GM21526 (cell line): ENCODE data around the gene PEX3.

Experiments
- ATAC-seq: cut with Tn5 transposase; IDR thresholded peaks from one replicate; pipeline ENCODE4 v1.9.1; 2021; ENCODE audit warnings: moderate library complexity; ENCODE audit not compliant: unreplicated experiment, low FRiP score

The PEX3 gene, protein sequence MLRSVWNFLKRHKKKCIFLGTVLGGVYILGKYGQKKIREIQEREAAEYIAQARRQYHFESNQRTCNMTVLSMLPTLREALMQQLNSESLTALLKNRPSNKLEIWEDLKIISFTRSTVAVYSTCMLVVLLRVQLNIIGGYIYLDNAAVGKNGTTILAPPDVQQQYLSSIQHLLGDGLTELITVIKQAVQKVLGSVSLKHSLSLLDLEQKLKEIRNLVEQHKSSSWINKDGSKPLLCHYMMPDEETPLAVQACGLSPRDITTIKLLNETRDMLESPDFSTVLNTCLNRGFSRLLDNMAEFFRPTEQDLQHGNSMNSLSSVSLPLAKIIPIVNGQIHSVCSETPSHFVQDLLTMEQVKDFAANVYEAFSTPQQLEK

DNA sequence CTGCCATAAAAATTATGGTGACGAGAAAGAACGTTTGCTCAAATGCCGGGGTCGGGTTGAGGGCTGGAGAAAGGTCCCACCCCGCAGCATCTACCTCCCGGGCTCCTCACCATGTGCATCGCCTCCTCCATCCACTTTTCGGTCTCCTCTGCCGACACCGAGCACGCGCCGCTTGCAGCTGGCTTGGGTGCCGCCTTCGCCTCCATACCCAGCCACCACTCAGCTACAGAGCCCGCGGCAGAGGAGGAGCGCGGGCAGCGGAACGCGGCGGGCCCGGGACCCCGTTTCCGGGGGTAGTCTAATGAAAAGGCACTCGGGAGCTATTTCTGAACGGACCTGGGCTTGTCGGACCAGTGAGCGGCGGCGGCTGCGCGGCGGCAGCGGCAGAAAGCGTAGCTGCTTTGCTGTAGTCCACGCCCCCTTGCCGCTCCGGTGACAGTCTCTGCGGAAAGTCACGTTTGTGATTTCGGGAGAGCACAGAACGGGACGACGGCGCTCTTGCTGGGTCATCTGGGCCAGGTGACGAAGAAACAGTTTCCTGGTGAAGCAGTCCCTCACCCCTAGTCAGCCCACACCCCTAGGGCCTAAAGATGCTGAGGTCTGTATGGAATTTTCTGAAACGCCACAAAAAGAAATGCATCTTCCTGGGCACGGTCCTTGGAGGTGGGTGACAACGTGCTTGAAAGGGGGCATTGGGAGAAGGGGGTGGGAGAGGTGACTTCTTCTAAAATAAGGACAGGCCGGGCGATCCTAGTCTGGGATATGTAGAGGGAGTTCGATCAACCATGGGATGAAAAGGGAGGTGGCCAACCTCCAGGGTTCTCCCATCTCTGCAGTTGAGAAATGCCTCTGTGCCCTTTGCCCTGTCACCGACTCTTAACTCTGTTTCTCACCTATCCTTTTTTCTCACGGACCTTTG is at the start of gene PEX3, which contains the start of gene ADAT2:
PEX3 (plus strand) TSS at position 353 of the 919 bp plus-strand sequence; CDS start at position 591, 238 bp downstream.
ADAT2 (minus strand) TSS at position 243 of the 919 bp plus-strand sequence; CDS start at position 206, 37 bp downstream.
- ATAC-seq = peak; percentile 98

DNA sequence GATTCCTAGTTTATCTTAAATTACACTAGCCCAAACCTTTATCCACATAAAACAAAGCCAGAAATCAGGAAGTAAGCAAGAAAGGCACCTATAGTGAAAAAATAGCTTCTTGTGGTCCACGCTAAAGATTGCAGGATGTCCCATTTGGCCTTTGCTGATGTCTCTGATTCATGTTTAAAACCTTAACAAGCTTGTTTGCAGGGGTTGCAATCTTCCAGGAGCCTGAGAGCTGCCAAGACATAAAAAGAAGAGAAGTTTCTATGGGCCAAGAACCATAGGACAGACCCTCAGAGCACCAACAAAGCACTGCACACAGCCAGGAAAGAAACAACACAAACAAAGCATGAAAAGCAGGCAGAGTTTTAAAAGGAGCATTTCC is 49.5 kb upstream of the PEX3 start:
- ATAC-seq = no peak

DNA sequence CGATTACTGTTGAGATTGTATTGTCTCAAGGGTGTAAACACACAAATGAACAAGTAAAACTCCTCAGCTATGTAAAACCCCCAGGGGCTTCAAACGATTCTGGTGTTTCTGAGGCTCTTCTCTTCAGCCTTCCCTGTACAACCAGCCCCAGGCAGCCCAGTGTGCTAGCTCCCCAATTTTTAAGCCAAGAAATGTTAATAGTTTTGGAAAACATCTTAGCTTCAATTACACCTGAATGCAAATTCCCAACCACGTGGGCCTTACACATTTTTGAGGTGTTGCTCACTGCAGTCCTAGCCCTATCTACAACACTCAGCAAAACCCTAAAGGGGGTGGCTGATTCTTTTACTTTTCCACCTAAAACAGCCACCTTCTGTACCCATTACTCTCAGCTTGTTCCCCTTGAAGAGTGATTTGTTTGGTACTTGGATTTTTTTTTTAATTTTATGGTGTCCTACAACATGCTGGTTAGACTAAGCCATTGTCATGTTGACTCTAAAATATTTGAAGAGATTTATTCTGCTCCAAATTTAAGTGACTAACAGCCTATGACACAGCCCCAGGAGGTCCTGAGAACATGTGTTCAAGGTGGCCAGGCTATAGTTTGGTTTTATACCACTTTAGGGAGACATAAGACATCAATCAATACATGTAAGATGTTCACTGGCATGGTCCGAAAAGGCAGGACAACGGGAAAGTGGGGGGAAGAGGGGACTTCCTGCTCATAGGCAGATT is 48.8 kb upstream of the PEX3 start:
- ATAC-seq = no peak

DNA sequence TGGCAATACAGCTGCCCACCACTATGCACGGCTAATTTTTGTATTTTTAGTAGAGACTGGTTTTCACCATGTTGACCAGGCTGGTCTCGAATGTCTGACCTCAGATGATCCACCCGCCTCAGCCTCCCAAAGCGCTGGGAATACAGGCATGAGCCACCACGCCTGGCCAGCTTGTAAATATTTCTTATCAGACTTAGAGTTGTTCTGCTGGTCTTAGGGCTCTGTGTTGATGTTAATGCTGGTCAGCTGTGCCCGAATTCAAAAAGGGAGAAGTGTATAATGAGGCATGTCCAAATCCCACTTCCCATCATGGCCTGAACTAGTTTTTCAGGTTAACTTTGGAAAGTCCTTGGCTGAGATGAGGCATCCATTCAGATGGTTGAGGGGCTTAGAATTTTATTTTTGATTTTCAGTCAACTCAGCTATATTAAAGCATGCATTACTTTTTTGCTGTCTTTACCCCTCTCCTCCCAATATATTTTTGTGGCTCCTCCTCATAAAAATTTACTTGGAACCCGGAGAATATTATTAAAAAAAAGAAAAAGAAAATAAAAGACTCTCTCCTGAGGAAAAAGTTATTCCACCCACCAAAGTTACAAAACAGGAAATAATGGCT is 47.8 kb upstream of the PEX3 start:
- ATAC-seq = no peak

DNA sequence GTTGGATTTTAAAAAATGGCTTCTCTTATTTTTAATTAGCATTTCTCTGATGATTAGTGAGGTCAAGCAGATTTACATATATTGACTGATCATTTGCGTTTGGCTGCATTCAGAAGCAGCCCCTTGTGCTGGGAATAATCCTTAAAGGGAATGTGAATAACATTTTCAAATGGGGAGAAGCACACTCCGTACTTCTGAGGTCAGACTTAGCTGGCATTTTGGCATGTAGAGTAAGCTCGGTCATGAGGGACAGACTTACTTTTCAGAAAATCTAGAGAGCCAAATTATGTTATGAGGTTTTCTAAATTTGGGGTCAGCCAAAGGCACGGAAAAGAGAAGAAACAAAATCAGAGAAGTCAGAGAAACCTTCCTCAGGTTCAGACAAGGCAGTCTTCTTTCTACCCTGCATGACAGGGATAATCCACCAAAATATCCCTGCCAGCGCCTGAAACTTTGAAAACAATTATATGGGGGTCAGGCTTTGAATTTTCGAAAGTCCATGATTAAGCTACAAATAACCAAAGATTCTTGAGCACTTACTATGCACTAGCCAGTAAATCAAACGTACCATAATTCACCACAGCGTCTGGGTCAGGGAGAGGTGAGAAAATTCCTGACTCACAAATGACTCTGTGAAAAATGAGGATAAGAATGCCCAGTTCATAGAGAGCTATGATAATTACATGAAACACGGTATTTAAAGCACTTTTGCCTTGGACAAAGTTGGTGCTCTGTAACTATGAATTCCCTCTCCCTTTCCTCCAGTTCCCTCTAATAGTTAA is 45.0 kb upstream of the PEX3 start:
- ATAC-seq = no peak

DNA sequence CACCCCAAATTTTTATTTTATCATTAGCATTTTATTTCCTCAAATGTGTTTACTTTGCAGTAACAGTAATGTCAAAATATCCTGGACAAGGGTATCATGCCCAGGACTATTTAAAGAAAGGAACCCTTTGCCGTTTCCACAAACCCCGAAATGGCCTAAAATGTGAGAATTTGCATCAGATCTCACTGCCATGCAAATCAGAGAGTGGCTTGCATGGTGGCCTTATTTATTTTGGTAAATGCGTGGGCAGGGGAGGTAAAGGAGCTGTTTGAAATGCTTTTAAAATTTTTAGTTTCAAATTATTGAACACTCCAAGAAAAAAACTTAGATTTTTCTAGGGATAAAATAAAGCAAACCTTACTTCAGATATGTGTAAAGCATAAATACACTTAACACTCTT is 43.9 kb upstream of the PEX3 start:
- peak; percentile 65 for ATAC-seq

DNA sequence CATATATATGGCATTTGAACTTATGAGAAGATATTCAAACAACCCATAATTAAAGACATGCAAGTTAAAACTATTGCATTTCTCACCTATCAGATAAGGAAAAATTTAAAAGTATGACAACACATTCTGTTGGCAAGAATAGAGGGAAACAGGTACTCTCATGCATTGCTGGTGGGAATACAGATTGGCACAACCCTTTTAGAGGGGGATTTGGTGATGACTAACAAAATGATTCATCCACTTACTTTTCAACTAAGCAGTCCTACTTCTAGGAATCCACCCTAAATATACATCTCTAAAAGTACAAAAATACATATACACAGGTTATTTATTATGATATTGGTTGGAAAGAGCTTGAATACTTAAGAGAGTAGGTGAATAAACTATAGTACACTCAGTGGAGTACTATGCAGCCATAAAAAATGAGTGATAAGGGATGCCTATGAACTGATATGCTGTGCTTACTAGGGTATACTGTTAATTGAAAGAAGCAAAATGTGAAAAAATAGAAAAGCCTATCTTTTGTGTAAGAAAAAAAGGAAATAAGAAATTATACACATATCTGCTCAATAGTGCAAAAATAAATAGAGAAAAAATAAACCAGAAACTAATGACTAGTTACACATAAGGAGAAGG is 42.3 kb upstream of the PEX3 start:
- no peak for ATAC-seq

DNA sequence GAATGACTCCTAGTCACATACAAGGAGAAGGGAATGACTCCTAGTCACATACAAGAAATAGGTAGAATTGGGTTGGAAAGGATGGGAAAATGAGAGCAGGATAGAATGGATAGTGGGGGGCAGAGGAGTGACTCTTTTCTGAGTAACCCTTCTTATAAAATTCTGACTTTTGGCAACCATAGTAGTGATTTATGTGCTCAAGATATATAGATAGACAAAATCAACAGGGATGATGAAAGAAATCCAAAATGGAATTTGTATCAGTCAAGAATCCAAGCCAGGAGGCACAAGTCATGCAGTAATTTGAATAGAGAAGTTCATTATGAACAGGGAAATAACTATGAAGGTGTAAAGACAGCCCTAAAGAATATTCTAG is 41.8 kb upstream of the PEX3 start:
- ATAC-seq = no peak

DNA sequence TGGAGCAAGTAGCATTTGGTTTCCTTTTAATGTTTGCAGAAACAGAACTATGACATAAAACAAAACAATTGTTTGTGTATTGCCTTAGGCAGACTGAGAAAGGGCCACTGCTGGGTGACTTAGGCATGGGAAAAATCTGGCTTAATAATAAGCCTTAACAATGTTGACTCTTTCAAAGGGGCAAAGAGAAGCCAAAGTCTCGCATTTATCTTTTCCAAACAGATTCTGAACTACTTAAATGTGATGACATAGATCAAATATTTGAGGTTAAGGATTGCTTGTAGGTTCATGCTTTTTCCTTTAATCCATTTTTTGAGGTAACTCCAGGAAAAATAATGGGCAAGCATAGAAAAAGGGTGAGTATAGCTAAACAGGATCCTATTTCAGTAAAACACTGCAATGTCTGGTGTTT is 39.7 kb upstream of the PEX3 start:
- no peak for ATAC-seq

DNA sequence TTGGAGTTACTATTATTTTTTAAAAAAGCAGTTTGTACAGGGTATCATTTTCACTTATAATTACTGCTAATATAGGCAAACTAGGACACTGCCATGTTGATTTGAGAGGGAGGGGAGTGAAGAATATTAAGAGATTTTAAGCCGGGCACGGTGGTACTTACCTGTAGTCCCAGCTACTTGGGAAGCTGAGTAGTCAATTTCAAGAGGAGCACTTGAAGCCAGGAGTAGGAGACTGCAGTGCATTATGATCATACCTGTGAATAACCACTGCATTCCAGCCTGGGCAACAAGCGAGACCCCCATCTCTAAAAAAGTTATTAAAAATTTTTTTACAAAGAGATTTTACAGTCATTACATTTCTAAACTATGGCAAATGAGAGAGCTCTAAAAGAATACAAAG is 35.8 kb upstream of the PEX3 start:
- ATAC-seq = no peak

DNA sequence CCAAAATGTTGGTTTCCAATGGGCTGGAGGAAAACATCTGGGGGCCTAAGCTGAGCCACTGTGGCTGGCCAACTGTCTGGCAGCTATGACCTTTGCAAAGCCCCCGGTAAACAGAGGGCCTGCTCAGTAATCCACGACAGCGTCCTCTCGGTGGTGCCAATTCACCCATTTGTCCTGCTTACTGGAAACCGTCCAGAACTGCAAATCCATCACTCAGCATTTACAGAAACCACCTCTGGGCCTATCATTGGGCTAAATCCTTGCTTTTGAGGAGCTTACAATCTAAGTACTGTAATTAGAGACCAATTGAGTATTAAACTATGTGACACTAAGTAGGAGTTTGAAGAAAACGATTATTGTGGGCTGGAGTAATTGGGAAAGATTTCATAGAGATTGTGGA is 31.1 kb upstream of the PEX3 start:
- no peak for ATAC-seq

DNA sequence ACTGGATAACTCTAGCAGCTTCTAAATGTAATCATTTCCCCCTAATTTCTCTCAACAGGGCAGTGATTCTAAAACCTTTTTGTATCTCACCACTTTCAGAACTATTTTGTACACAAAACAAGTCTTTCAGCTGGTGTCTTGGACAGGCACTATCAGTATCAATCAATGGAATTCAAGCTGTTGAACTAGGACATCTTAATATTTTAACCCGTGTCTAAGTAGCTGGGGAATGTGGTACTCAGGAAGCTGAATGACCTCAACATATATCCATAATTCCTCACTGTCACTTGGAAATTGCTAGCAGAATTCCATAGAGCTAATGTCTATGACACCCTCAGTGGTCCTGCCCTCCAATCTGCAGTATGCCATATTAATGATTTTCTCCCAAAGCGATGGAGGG is 24.6 kb upstream of the PEX3 start:
- no peak for ATAC-seq

DNA sequence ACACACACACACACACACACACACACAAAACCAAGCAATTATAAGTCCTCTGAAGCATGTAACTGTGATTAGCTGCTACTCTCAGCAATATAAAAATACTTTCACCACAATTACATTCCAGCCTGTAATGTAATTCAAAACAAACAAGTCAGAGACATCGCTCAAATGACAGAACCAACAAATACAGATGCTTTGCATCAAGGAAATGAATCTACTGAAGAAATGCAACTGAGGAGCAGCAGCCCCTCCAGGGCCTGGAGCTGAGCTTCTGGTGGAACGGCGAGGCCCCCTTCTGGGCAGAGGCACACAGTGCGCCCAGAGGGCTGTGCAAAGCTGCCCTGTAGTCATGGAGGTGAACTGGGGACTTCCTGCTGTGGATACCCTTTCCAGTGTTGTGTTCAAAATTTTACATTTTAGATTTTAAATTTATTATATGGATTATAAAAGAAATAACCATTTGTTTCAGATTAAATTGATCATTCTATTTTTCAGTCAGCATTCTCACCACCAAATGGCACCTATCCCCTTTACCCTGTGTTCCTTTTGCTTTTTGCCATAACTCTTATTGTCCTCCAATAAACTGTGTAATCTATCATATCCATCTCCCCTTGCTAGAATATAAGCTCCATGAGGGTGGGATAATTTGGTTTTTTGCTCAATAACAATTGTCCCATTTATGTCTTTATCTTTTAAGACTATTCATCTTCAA is 23.3 kb upstream of the PEX3 start:
- ATAC-seq = peak; percentile 99

DNA sequence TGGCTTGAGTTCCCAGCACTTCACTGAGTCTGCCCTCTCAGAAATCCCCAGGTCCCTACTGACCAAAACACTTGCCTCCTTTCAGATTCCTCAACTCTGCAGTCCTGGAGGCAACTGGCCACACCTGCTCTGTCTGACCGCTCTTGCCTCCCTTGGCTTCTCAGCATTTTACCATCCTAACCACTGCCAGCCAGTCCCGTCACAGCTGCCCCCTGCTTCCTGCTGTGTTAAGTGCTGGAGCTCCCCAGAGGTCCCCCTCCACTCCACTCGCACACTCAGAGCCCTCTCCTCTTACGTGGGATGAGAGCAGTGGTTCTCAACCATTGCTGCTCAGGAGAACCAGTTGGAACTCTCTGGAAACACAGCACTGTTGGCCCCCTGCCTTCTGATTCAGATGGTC is 20.6 kb upstream of the PEX3 start:
- ATAC-seq = no peak

DNA sequence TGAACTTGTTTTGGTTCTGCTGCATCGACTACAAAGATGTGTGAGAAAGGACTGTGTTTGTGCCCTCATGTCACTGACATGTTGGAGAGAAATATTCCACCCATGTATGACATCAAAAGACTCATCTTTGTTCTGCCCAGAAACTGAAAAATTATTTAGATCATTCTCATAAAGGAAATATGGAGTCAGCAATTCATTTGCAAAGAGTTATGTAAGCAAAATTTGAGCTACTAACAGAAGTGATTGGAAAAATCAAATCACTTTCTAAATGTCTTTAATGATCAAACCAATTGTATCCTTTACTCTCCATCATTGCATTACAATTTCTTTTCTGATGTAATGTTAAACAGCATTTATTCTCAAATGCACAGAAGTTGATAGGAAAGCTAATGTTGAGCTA is 19.4 kb upstream of the PEX3 start:
- no peak for ATAC-seq

DNA sequence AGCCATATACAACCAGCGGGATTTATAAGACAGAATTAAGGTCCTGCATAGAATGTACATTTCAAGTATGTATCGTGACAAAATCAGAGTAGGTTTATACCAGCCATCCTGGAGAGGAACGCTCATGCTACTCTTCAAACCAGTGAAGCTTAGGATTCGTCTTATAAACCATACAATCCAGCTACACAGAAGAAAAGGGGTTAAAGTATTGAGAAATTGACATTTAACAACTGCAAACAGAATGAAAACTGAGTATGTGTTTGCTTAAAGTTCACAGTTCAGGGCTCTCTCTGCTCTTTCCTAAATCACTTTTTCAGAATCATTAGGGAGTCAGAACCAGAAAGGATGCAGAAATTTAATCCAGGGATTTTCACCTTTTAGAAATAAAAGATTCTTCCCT is 18.0 kb upstream of the PEX3 start:
- no peak for ATAC-seq

DNA sequence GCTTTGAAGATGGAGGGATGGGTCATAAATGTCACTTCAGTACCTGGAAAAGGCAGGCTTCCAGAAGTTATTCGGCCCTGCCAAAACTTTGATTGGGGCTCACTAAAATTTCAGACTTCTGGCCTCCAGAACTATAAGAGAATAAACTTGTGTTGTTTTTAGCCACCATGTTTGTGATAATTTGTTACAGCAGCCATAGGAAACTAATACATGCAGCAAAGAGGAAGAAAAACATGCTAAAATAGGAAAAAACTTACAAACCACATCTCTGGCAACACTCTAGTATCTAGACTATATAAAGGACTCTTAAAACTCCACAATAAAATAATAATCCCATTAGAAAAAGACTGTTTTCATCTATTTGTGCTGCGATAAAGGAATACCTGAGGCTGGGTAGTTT is 9.6 kb upstream of the PEX3 start:
- ATAC-seq = no peak

DNA sequence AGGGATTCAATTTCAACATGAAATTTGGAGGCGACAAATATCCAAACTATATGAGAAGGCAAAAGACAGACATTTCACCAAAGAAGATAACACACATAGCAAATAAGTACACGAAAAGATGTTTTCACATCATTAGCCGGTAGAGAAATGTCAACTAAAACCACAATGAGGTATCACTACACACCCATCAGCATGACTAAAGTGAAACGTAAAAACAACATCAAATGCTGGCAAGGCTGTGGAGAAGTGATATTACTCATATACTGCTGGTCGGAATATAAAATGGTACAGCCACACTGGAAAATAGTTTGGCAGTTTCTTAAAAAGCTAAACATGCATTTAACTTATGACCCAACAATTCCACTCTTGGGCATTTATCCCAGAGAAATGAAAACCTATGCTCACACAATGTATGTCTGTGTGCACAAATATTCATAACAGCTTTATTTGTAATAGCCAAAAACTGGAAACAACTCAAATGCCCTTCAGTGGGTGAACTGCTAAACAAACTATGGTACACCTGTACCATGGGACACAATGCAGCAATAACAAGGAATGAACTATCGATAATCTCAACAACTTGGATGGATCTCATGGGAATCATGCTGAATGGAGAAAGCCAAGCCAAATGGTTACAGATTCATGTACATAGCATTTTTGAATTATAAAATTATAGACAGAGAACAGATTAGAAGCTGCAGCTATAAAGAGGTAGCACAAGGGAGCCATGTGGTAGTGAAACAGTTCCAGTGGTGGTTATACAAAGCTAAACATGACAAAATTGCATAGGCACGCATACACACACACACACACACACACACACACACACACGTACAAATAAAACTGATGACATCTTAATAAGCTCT is 8.7 kb upstream of the PEX3 start:
- no peak for ATAC-seq
